ENCODE data around the gene NPB.
"Not testable (repeated sequence)": the region's sequence is repeated elsewhere in the genome, so short reads cannot be mapped to it uniquely, and the experiment has no call there.

NPB gene

DNA sequence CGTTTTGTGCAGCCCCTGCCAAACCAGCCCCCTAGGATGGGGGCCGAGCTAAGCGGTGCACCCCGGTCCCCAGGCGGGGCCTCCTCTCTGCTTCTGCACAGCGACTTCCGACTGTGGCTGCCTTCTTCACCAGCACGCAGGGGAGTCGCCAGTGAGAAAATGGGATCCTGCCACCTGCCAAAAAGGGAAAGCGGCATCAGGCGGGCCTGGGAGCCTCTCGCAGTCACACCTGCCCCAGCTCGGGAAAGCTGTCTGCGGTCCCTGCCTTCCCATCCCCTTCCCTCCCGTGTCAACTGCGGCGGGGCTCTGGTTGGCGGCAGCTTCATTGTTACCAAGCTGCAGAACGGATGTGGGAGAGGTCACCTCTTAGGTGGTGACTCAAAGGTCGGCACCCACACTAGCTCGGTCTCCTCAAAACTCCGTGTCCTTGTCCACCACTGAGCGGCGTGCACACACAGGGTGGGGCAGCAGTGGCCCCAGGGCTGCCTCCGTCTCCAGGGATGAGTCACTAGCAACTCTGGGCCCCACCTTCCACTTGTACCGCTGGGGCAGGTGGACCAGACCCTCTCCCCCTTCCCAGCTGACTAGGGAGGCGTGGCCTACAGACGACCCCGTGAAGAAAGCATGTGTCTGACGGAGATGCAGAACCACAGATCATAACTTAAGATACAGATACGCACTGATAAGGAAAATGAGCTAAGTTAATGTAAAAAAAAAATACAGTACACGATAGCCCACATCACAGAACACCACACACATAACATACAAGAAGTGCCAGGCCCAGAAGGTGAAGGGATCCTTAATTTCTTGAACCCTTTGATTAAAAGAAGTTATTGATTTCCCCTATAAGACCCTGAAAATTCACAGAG, 10.6 kb downstream of the NPB start:
- no peak for DNase-seq

DNA sequence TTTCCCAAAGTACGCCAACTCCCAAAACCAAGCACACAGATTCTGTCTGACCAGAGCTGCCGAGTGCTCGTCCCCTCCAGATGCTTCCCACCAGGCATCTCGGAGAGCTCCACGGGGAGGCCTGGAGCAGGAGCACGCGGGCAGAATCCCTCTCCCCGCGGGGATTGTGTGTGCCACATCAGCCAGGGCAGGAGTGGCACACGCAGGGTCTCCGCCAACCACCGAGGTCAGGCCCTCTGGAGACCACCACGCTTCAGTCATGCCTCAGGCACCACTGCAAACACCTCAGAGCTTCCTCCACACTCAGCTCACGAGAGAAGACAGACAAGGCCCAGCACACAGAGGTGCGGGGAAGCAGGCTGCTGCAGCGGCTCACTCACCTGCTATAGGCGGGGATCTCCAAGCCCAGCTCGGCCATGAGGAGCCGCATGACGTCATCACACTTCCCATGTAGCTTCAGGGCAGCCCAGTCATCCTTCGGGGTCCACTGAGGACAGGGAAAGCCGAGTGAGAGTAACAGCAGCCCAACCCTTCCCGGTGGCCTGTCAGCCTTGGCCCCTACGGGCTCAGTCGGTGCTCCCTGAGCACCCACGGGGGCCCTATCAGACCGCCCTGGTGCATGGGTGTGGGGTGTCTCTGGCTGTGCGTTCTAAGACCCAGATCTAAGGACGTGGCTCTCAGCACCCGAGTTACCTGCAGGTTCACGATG, 11.5 kb downstream of the NPB start:
- DNase-seq: no peak

DNA sequence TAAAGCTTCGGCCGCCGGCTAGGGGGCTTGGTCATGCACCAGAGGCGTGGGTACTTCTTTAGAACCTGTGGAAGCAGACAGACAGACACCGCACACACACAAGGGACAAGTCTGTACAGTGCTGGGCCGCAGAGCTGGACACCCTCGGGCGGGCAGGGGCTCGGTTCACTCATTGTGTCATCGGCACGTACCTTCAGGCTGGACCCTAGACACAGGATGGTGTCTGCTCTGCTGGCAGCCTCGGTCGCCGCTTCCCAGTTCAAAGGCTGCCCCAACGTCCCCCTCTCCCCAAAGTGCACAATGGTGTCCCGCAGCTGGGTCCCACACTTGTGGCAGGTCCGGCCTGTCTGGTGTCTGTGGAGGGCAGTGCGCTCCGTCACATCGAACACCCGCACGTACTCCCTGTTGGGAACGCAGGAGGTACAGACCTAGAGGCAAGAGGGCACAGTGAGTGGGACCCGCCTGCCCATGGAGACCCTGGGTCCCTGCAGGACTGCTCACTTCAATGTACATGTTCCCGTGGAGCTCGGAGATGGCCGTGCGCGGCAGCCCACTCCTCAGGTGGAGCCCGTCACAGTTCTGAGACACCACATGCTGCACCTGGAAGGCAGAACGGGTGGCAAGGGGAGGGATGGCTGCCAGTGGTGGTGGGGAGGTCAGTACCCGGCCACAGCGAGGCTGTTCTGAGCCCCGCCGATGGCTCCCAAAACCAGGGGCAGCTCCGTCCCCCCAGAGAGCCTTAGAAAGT, 12.2 kb downstream of the NPB start:
- no peak for DNase-seq

DNA sequence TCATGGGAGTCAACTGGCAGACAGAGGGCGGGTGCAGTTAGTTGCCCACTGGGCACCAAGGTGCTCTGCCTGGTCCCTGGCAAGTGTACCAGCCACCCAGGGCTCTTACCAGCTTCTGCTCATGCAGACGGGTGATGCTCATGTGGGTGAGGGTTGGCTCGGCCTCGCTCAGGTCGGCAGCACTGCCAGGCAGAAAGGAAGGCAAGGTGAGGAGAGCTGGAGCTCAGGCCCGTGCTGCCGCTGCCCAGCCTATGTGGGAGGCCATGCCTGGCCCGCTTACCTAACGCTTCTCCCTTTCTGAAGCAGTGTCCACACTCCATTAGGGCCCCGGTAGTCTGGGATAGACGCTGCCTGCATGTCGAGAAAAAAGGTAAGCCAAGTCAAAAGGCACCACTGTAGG, 13.3 kb downstream of the NPB start:
- no peak for DNase-seq

DNA sequence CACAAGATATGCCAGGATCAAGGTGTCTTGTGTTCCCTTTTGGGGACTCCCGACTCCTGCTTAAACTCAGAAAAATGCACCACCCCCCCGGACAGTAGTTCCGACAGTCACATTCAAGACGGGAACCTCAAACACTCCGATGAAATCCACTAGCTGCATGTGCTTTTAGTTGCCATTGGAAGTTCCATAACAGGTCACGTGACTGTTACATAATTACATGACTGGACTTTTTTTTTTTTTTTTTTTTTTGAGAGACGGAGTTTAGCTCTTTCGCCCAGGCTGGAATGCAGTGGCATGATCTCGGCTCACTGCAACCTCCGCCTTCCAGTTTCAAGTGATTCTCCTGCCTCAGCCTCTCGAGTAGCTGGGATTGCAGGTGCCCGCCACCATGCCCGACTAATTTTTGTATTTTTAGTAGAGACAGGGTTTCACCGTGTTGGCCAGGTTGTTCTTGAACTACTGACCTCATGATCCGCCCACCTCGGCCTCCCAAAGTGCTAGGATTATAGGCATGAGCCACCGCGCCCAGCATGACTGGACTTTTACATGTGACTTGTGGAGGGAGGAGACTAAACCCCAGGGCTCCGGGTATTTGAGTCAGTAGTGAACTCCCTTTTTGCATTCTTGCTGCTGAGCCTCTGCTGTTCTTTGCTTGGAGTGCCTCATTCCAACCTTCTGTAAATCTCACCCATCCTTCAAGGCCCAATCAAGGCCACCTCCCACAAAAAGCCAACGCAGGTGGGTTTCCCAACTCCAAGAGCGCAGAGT, 14.4 kb downstream of the NPB start:
- no peak for DNase-seq

DNA sequence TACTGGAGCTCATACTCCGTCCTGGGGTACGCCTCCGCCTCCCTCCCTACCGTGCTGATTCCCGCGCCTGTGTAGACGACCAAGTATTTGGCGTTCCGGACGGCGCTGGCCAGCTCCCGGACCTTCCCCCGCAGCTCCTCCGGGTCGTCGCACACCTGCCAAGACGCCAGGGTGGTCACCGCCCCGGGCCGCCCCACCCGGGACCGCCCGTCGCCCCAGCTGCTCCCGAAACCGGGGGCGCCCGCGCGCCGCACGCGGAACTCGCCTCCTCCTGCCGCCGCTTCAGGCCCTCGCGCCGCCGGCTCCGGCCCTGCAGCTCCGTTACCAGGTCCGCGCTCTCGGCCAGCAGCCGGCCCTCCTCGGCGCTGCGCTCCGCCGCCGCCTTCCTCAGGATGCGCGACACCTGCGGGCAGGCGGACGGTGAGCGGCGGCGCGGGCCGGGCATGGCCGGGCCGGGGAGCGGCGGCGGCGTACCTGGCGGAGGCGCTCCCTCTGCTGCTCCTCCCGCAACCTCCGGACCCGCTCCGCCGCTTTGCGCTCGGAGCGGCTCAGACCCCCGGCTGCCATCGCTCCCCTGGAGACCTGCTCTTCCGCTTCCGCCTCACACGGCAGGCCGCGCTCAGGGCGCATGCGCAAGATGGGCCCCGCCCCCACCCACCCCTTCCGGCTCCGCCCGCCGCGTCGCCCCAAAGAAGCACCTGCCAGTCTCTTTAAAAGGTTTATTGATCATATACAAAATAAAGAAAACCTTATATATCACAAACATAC, 15.7 kb downstream of the NPB start, which contains the start of gene SIRT7:
SIRT7 (minus strand) TSS at position 612 of the 768 bp plus-strand sequence; CDS start at position 567, 45 bp downstream.
- DNase-seq: peak; percentile 79

DNA sequence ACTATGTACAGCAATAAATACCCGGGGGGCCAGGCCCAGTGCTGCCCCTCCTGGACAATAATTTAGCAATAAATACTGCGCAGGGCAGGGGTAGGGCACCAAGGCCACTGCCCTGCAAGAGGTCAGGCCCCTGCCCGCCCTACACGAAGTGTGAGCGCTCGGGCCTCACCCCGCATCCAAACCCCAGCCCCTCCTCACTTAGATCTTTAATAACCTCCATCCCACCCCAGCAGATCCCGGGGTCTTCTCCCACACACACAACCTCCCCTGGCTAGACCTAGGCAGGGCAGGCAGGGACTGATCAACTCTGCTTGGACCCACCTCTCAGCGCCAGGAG, 16.3 kb downstream of the NPB start:
- DNase-seq: not testable (repeated sequence)

DNA sequence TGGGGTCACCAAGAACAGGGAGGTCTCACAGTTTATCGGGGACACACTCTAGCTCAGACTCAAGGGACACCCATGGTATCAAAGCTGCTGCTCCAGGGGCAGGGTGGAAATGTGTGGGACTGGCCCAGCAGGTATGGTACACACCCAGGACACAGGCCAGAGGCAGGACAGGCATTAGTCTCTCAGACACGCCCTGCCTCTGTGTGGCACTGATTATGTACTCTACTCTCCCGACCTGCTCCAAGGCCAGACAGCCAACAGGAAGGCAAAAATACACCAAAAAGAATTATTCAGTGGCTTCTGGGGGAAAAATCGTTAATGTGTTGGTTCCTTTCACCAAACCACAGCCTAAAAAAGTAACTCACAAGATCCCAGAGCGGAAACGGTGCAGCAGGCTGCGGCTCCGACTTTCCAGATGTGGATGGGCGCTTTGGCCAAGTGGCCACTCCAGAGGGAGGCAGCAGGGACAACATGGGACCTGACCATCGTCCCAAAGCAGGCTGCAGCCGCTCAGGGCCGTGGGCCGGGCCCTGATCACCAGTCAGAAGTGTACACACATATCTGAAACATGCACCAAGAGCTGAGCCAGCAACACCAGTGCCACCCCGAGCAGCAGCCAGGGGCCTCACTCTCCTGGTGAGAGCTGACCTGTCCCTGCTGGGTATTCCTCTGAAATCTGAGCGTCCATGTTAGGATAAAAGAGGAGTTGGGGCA, 17.0 kb downstream of the NPB start:
- no peak for DNase-seq

DNA sequence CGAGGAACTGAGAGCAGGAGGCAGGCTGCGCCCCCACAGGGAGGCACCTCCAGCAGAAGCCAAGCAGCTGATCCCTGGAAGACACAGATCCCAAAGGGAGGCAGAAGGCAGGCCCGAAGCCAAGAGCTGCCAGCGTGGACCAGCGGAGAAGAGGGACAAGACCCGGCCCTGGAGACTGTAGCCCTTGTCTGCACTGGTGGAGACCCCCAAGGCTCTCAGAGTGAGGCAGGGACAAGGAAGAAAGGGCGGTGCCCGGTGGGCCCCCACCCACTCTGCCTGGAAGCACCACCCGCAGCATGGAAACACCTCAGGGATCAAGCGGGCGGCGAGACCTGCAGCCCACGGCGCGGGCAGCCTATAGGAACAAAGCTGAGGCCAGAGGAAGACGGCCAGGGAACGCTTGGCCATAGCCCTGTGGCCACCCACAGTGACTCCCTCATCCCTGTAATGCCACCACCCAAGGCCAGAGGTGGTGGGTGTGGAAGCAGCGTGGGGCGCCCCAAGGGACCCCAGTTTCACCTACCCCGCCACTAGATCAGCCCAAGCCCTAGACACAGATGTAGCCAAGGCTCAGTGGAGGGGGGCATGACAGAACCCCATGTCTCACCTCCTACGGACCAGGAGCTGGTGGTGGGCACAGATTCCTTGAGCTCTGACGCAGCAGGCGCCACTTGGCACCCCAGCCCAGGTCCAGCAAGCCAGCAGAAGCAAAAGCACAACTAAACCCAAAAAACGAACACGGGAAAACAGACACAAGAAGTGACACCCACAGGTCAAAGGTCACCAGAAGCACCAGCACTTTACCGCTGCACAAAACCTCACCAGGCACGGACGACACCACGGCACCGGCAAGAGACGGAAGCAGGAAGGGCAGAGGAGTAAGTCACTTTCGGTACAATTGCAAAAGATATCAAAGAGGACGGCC, 18.8 kb downstream of the NPB start:
- no peak for DNase-seq

DNA sequence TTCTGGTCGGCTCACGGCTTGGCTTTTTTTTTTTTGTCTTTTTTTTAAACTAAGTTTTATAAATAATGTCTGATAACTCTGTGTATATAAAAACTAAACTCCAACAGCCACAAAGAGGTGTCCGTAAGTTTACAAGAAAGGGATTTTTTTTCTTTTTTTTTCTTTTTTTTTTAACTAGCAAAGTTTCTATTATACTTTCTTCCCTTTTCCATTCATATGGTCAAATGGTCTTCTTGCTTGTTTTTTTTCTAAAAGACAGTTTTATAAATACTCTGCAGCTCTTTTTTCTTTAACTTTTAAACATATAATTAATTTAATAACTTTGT, 19.5 kb downstream of the NPB start:
- no peak for DNase-seq

DNA sequence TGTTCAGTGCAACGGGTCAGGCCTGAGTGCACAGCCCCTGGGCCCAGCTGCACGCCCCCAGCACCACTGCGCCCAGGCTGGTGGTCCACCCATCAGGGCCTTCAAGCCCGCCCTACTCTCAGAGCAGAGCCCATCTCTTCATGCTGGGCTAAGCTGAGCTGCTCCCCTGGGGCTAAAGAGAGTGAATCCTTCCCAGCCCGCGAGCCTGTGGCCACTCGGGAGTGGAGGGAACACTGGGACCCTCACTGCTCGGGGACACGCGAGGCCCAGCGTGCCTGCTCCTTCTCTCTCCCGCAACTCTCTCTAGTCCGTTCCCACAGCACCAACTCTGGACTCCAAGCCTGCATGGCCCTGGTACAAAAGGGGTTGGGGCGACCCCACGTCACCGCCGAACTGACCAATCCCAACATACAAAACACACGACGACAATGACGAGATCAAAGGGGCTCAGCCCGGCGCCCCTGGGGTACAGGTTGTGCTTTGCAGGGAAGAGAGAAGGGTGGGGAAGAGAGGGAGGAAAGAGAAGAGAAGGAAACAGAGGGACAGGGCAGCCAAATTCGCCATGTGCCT, 20.0 kb downstream of the NPB start:
- DNase-seq: no peak

DNA sequence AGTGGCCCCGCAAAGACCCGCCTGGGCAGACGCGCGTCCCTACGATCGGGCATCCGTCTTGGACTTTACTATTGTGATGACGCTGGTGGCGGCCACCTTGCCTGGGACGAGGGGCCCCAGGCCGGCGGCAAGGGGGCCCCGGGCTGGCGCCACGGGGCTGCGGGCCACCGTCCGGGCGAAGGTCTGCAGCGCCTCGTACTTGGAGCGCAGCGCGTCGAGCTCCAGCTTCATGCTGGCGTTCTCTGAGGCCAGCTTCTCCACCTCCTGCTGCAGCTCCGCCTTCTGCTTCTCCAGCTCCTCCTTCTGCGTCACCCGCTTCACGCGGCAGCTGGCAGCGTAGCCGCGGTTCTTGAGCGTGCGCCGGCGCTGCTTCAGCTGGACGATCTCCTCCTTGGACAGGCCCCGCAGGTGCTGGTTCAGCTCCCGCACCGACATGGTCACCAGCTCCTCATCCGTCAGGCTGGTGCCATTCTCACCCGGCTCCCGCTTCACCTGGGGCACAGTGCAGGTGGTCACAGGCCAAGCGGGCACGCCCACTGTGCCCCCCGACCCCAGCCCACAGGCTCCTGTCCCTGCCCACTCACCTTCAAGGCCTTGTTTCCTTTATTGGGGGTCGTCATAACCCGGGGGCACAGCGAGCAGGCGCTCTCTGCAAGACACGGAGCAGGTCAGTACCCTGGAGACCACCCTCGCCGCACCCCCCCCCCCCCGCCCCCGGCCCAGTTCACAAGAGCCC, 20.7 kb downstream of the NPB start:
- DNase-seq: no peak

DNA sequence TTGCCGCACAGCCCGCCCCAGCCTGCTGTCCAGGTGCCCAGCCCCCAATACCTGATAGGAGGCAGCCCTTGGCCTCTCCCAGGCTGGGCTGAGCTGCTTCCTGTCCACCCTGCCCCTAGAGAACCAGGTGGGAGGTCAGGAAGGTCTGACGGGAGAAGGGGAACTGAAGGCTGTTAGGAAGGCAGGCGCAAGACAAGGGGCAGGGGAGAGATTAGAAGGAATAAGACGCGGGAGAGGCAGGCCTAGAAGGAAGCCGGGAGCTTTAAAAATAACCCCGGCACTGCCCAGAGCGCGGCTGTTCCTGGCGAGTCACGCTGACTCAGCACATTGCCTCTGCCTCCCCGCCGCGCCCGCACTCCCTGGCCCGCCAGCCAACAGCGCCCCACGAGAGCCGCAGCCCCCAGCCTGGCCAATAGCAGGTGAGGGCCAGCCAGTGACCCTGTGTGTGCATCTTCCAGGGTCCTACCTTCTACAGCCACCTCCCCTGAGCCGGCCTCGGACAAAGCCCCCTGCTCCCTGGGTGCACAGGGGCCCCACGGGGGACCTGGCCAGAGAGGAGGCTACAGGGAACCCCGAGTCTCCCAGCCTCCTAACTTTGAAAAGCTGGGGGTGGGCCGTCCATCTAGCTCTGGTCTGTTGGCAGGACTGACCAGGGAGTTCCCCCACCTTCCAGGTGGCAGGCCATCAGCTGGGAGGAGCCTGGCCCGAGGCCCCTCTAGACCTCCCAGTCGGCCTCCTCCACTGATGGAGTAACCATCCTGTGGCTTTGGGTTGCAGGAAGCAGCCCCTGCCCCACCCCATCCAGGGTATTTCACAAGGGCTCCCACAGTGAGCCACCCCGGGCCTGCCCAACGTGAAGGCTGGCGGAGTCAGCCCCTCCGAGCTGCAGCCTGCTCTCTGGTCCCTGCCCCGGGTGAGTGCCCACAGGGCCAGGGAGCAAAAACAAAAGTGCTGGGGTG, 21.5 kb downstream of the NPB start:
- no peak for DNase-seq

DNA sequence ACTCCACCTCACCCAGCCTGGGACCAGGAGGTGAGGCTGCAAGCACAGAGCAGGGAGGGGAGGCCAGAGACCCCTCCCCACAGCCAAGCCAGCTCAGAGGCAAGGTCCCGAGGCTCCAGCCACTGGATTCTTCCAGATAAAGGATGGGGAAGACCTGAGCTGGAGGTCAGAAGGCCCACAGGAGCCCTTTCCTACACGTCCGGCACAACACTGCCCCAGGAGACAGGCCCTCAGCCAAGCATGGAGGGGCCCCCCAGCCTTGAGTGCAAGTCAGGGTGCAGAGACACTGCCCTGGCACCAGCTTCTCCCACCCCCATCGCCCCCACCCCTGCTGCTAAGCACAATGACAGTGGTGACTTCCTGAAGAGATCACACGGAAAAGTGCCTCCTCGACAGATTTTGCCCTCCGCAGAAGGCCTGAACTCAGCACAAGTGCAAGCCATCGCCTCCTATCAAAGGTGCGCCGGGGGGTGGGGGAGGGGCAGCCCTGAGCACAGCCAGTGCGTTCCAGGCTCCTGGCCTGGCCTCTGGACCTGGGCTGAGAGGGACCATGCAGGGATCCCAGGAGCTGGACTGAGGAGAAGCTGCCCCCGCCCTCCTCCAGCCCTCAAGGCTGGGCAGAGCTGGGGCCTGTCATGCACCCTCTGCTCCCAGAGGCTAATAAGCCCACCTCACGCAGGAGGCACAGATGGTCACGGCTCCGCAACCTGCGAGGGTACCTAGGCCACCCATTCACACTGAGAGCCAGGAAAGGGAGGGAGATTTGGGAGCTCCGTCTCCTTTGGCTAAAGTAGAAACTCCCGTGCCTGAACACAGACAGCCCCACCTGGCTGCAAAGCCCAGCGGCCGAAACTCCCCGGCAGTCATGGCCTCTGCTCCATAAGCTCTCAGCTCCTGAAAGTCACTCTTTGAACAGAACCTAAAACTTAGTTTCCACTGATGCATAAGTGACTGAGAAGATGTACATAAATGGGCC, 22.8 kb downstream of the NPB start:
- DNase-seq: no peak

DNA sequence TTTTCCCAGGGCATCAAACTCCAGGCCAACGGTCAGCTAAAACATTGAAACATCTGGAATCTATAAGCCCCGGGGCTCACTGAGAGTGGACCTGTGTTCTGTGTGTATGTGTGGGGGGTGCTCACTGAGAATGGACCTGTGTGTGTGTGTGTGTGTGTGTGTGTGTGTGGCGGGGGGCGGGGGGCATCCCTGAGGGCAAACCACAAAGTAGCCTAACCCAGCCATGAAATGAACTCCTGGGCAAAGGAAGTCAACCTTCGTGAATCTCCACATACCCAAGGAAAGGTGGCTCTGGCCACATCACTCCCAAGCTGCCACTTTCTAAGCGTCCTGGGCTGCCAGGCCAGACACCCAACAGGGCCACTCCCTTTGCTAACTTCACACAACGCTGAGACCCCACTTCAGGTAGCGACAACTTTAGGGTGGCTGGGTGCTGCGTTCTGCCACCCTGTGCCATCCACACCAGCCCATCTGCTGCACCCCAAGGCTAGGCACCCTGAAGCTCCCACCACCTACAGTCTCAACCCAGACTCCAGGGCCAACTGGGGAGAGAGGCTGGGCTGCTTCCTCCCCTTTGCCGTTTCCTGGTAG, 23.9 kb downstream of the NPB start:
- no peak for DNase-seq

DNA sequence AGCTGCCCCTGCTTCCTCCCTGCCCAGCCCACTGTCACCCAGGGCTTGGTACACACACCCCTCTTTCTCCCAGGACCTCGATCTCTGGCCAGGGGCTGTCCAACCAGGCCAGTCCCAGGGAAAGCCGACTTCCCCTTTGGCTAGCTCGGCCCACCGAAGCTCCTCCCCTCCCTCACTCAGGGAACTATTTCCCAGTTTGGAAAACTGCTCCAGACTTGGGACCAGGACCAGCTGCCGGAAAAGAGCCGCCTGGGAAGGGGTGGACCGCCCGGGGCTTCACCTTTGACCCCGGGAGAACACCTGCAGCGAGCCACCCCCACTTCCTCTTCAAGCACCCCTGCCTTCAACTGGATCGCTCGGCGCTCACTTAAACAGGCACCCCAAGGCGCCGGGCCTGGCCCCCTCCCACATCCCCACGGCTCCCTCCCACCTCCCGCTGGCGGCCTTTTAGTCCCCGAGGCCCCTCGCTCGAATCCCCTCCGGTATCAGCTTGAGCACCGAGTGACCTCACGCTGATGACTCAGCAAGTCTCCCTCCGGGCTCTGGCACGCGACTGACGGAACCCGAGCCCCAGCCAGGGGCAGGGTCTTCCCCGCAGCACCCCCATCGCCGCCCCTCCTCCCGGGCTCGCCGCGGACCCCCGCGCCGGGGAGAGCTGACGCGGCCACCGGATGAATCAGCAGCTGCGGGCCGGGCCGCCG, 24.6 kb downstream of the NPB start:
- DNase-seq: peak; percentile 46
